ENCODE measurements around the gene ACACB.

ACACB gene

DNA sequence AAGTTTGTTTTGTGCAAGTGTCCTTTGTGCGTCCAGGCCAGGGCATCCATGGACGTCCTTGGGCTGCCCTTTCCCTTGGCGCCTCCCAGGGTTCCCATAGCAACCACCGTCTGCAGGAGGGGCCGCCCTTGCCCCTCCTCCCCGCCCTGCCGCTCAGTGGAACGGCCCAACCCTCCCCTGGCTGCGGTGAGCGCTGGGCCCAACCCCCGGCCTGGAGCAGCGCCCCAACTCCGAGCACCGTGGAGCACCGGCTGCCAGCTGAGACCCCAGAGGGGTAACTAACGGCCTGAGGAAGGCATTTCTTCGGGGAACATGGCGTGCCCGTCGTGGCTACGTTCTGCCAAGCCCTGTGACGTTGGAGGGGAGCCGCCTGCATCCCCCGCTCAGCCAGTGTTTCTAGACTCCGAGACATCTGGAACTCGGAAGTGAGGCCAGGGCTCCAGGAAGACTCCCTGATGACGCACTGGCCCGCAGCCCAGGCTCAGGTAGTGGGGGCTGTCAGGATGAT, 5.3 kb upstream of the ACACB start:
- DNase-seq = peak; percentile 27

- no peak for DNase-seq
Measured at GRCh38 chr12:109112720-109113465, 3.5 kb upstream of the ACACB start.

DNA sequence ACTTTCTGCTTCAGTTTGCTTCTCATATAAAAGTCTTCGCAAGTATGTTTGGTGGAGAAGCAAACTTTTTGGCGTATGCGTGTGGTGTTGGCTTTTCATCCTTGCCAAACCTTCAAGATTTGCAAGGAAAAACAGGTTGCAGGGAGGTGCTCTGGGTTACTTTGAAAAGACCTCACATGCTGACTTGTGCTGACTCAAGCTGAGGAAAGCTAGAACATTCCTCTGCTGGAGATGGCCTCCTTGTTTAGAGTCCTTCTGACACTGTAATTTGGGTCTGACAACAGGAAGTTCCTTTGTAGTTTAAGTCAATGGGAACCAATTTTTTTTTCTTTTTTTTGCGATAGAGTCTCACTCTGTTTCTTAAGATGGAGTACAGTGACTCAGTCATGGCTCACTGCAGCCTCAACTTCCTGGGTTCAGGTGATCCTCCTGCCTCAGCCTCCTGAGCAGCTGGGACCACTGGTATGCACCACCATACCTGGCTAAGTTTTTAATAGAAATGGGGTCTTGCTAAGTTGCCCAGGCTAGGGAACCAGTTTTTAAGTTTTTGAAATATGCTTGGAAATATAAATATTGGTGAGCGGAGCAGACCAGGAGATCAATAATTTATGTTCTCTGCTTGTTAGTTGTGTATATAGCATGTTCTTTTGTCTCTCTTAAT, 2.6 kb upstream of the ACACB start:
- no peak for DNase-seq

- no peak for DNase-seq
Measured at GRCh38 chr12:109114644-109115043, 1.7 kb upstream of the ACACB start.

DNA sequence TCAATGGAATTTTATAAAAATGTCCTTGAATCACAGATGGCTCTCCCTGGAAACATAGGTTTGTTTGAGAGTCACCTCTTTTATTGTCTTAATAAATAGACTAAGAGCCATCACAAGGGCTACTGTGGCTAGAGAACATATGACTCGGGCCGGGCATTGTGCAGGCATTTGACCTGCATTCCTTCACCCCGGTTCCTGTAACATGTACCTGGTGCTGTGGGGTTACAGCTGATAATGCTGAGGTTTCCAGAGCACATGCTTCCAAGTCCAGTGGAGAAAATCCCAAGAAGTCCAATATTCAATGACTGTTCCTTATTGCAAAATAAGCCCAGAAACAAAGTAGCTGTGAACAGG, 1.0 kb upstream of the ACACB start:
- DNase-seq = no peak

- no peak for DNase-seq
Measured at GRCh38 chr12:109116611-109116949, 193 bp downstream of the ACACB start.

DNA sequence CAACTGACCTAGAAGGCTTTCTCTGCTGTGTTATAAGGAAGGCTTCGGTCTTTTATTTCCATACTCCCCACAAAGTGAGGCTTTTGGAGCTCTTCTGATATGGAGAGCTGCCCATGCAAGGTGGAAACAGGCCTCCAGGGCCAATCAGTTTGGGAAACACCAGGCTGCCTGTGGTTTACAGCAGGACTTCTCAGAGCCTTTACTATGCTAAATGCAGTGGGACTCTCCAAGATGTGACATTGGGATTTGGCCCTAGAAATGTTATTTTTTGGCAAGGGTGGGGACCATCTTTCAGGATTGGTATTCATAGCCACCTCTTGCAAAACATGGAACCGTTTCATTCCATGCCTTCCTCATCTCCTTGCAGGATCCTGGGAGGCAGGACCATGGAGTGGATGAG, 3.7 kb downstream of the ACACB start:
- no peak for DNase-seq

DNA sequence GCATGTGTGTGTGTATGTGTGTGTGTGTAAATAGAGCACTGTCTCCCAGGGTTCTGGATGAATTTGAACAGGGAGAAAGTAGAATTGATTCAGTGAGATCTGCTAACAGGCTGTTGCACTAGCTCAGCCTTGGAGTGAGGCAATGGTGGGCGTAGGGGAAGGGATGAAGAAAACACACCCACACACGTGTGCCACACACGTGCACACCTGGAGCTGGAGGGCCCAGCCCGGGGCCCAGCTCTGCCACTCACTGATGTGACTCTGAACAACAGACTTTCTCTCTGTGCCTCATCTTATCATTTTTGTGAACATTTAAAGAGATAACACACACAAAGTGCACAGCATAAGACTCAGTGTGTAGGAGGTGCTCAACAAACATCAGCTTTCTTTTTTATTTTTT, 4.2 kb downstream of the ACACB start:
- no peak for DNase-seq

DNA sequence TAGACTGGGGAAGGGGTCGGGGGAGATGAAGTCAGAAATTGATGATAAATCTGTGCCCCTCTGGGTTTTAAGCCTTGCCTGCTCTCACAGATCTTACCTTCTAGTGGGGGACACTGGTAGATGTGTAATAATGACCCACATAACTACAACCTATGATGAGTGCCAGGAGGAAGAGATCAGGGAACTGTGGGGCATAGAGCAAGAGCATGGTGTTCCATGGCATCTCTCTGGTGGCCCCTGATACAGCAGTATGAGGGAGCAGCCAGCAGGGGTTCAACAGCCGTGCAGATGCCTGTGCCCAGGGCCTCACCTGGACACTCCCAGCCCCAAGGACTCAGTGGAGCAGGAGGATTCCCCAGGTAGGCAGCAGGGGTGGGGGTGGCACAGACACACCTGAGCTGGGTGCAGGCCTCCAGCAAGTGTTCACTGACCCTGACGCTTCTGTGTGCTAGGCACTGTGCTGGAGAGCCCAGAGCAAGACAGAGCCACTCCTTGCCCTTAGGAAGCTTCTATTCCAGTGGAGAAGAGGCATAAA, 5.0 kb downstream of the ACACB start:
- DNase-seq = no peak

DNA sequence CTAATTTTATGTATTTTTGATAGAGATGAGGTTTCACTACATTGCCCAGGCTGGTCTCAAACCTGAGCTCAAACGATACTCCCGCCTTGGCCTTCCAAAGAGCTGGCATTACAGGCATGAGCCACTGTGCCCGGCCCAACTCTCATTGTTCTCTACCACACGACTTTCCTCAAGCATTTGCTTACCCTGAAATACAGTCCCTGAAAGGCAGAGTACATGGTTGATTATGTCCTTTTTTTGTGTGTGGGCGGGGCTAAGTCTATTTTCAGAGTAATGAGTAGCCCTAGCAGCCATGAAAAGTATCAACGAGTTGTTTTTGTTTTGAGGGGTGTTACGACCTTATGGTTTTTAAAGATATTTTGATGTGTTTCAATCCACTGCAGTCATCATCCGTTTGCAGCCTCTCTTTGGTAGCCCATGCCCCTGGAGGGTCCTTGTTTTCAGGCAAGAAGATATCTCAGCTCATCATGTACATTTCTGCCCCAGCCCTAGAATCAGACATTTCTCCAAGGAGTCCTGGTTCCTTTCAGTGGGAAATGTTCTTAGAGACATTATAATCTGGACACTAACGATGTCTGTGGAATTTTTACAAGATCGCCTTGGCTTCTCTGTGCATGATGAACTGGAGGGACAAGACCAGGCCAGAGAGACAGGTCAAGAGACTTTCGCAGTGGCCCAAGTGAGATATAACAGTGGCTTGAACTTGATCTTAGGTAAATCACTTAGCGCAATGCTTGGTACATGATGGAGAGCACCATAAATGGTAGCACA, 8.7 kb downstream of the ACACB start:
- no peak for DNase-seq

- DNase-seq = no peak
Measured at GRCh38 chr12:109125791-109126190, 9.4 kb downstream of the ACACB start.

DNA sequence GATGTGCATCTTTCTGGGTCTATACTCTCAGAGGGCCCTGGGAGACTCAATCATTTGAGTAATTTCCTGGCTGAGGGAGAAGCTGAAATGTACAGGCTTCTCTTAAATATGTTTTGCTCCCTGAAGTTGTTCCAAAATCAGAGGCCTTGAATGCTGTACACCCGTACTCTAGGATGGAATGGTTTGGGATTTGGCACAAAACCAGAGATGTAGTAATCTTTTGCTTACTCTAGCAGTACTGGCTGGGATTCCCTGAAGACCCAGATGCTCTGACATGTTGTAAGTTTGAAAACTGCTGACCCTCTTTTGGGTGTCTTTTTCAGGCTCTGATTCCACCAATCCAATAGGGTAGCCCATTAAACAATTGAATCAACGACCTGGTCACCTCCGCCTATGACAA, 10.4 kb downstream of the ACACB start:
- DNase-seq = no peak

- no peak for DNase-seq
Measured at GRCh38 chr12:109127533-109128242, 11.3 kb downstream of the ACACB start.

- no peak for DNase-seq
Measured at GRCh38 chr12:109130297-109131153, 14.1 kb downstream of the ACACB start.

DNA sequence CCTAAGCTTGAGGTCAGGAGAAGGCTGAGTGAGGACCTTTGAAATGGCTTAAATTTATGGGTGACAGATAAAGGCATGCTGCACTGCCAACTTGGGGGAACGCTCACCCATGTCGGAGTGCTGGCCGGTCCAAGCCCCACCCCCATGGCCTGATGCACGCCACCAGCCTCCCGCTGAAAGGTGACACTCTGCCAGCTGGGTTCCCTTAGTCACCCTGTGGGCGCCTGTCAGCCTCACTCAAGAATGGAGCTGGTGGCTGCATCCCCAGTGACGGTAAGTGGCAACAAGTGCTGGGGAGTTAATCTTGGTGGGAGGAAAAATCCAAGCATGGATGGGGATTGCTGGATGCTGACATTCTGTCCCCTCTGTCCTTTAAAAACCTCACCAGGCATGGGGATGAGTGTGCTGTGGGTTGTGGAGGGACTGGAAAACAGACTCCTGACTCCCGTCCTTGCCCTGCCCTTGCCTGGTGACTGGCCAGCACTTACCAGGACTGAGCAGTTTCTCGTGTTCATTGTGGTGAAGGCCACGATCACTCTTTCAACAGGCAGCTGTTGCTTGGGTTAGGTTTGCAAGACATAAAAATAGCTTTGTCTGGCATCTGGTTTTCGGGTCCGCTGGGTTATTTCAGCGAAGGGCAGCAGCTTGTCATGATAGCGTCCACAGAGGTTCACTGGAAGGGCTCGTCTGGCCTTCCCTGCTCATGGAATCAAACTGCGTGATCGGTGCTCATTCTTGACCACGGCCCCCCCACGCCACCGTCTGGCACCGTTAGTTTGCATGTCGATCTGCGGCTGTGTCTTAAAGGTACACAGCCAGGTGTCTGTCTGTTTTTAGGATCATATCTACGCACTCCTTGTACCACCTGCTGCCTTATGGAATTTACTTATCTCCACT, 15.0 kb downstream of the ACACB start:
- no peak for DNase-seq

GRCh38 chr12:109134186-109134917, 18.0 kb downstream of the ACACB start:
- DNase-seq = no peak

DNA sequence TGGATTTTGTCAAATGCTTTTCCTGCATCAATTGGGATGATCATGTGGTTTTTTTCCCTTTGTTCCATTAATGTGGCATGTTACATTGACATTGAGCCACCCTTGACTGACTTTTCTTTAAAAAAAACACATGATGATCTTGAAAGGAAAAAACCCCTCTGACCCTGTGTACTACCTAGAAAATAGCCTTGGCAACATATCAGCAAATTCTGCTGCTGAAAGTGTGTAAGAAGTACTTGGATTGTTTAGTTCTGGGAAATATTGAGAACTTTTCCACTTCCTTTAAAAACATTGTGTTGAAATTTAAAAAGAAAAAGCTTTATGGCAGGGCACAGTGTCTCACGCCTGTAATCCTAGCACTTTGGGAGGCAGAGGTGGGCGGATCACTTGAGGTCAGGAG, 20.7 kb downstream of the ACACB start:
- DNase-seq = no peak

GRCh38 chr12:109139360-109139759, 23.0 kb downstream of the ACACB start:
- no peak for DNase-seq

GRCh38 chr12:109139791-109140190, 23.4 kb downstream of the ACACB start:
- no peak for DNase-seq

GRCh38 chr12:109140560-109140959, 24.2 kb downstream of the ACACB start:
- no peak for DNase-seq
